HG03175 (cell line): ENCODE data around the gene SLC24A5.

Experiments
- ATAC-seq: cut with Tn5 transposase; IDR thresholded peaks from one replicate; pipeline ENCODE4 v1.9.1; 2021; ENCODE audit warnings: mild to moderate bottlenecking, moderate library complexity; ENCODE audit not compliant: unreplicated experiment

The SLC24A5 gene

DNA sequence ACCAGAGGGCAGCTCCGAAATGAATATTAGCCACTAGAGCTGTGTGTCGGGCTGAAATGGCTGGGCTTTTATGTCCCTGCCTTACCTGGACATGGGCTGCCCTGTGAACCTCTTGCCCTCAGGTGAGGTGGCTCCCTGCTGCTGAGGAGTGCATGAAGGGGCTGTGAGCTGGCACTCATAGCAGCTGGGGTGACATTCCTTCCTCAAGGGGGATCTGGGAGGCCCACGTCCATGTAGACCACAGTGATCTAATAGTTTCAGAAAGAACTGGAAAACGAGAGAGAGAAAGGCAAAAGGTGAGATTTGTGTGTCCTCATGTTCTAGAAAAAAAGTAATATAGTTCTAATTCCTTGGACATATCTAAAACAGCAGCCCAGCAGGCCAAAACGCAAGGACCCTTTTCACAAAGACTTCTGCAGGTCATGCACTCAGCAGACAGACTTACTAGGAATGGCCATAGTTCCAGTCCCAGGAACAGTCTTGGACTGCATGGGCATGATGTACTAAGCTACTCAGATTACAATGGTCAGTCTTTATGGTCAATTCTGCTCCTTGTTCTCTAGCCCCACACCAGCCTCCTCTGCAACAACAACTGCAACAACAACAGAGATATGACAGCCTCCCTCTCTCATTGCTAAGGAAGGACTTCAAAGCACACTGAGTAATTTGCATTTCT, 10.8 kb upstream of the SLC24A5 start:
- ATAC-seq, result no peak

DNA sequence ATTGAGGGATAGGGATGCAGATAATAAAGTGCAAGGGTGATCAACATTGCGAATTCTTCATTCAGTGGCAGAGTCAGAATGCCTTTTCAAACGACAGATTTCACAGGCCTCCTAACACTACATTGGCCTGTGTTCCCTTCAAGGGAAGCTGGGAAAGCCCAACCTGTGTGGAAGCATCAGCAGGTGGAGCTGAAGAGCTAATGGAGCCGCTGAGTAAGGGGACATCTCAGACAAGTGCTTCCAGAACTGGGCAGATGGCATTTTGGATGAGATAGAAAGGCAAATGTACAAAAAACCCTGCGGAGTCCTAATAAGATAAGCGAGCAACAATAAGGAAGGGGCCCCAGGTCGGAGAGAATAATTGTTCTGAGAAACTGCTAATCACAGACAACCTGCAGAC, 8.5 kb upstream of the SLC24A5 start:
- ATAC-seq, result no peak

GRCh38 chr15:48119277-48119676, 1.5 kb upstream of the SLC24A5 start:
- ATAC-seq, result no peak

DNA sequence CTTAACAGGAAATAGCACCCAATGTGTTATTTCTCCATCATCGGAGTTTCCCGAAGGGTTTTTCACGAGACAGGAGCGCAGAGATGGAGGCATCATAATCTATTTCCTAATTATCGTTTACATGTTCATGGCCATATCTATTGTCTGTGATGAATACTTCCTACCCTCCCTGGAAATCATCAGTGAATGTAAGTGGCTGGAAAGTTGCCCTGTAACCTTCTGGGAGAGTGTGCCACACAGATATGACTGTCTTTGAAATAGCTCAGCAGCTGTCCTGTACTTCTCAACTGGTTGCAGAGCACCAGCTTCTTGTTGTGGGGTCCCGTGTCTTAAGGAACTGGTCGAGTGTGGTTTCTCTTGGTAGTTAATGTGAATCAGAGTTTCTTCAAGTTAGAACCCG, 1.1 kb downstream of the SLC24A5 start:
- ATAC-seq, result no peak

GRCh38 chr15:48126667-48127355, 6.0 kb downstream of the SLC24A5 start:
- no peak for ATAC-seq

GRCh38 chr15:48131324-48131723, 10.5 kb downstream of the SLC24A5 start:
- no peak for ATAC-seq

GRCh38 chr15:48132874-48133273, 12.1 kb downstream of the SLC24A5 start:
- ATAC-seq, result no peak

DNA sequence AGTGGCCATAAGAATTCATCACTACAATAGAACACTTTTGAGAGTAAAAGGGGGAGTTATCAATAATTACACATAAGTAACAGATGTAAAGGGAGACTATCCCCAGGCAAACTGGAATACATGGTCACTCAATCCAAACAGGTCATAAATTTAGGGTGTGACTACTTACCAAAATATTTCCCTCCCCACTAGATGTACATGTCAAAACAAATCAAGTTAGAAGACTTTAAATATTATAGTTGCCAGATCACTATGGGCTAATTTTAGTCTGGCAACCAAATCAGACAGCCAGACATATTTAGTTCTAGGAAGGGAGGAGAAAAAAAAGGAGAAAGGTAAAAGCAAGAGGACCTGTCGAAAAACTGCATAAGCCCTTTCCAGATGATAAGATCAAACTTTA, 23.1 kb downstream of the SLC24A5 start:
- ATAC-seq, result no peak

GRCh38 chr15:48144889-48145288, 24.1 kb downstream of the SLC24A5 start:
- ATAC-seq, result no peak

- no peak for ATAC-seq
These were observed 25.1 kb downstream of the SLC24A5 start for GRCh38 chr15:48145923-48146322.

DNA sequence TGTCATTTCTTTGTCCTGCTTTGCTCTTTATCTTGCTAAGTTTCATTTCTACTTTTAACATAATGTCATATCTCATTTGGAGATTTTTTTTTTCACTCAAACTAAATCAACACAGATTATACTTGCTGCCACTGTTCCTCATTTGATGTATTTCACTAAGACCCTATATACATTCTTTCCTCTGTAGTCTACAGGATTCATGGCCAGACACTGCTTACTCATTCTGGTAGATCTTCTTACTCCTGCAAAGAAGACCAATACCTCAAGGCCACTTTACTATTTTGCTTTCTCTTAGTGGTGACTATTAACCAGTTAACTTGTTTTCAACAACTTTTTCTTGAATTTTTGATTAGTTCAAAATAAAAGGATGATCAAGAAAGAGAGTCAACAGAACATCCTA, 26.6 kb downstream of the SLC24A5 start:
- ATAC-seq, result no peak

- no peak for ATAC-seq
These were observed 29.1 kb downstream of the SLC24A5 start for GRCh38 chr15:48149858-48150257.

DNA sequence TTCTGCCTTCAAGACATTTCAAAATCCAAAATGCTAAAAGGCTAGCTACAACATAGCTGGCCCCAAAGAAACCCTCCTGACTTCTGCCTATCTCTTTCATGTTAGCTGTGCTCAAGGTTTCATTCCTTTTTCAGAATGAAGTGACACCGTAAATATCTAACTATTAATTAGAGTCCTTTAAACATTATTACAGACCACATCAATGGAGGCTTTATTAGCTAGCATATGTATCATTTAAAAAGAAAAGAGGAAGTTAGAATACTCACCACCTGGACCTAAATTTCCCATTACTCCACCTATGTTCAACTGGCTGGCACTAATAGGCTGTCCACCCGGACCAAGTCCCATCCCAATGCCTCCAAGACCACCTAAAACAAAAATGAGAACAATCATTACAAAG, 32.7 kb downstream of the SLC24A5 start:
- no peak for ATAC-seq

DNA sequence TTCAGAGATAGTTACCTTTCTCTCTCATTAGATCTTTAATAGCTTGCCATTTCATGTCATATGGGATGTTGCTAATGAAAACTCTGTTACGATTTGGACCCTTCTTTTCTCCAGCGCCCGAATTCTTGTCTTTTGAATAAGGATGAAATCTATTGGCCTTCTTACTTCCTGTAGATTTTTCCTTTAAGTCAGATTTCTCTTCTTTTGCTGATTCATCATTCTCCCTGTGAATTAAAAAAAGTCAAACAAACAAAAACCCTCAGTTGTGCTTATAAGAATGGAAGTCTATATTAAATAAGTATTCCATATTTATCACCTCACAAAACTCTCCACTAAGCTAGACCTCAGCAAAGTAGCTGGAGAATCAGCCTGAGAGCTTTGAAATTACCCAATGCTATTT, 47.8 kb downstream of the SLC24A5 start:
- ATAC-seq, result no peak

DNA sequence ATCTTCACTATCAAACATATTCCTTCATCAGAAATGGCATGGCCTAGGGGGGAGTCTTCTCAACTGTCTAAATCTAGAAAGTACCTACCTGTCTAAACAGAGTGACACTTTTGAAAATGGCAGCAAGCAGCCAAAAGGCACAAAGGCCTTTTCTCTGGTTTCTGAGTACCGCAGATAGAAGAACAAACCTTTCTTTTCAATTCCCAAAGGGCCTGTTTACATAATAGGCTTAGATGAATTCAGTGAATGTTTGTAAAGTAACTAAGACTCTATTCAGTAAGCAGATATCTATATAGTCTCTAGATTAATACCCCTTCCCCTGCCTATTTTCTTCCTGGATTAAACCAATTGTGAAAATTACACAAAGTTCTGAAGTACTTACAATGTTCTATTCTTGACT, 50.2 kb downstream of the SLC24A5 start:
- no peak for ATAC-seq

DNA sequence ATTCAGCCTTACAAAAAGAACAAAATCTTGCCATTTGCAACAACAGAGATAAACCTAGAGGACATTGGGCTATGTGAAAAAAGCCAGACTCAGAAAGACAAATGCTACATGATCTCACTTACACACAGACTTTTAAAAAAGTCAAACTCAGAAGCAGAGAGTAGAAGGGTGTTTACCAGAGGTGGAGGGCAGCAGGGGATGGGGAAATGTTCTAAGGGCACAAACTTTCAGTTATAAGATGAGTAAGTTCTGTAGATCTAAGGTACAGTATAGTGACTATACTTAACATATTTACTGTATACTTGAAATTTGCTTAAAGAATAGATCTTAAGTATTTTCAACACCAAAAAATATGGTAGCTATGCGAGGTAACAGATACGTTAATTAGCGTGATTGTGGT, 54.3 kb downstream of the SLC24A5 start:
- no peak for ATAC-seq

DNA sequence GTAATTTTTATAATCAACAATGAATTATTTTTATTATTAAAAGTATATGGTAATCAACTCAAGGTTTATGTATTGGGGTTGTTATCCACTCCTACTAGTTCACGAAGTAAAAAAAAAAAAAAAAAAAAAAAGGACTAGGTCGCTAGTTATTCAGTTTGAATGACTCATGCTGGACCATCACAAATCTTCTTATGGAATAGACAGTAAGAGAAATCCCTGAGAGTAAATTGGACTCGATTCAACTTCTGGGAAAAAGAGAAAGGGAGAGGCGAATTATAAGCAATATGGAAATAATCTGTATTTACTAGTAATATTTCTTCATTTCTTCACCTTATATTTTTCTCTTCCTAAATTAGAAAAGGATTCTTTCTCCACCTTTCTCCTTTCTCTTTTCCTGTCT, 55.3 kb downstream of the SLC24A5 start:
- no peak for ATAC-seq

DNA sequence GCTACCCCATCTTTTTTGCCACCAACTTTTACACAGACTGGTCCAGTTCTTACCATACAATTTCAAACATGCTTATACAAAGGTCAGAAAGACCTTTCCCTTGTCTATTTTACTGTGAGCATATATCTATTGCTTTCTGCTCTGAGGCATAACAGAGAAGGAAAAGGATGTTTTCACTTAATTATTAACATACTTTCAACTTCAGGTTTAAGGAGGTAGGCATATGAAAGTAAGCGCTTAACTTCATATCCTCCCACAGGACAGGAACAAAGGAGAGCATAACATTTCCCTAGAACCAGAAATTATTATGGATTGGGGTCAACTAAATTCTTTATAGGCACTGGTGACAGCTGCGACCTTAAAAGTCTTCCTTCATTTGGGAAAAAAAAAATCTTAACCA, 56.2 kb downstream of the SLC24A5 start:
- ATAC-seq, result peak; percentile 27

GRCh38 chr15:48177383-48177765, 56.6 kb downstream of the SLC24A5 start:
- ATAC-seq, result peak; percentile 66

- peak; percentile 75 for ATAC-seq
These were observed 57.2 kb downstream of the SLC24A5 start, which contains the start of gene MYEF2 for GRCh38 chr15:48177766-48178647. TSS of gene MYEF2 (minus strand) at chr15:48178295. CDS start at chr15:48178237, 58 bp downstream.

- ATAC-seq, result no peak
These were observed 57.8 kb downstream of the SLC24A5 start for GRCh38 chr15:48178648-48178931.

DNA sequence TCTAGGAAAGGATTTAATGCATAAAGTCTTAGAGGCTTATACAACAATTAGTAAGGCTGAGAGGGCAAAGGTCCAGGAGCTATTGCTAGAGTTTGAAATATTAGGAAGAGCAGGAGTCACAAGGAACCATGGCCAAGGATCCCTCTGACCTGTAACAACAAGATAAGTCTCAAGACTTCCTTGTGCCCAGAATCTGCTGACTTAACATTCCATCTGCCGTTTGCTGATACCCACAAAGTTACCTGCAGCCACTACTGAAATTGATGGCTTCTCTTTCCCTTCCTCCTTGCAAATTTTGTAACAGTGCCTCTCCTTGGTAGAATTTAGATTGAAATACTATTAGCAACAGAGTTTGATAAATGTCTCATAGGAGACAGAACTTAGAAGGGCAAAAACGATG, 62.0 kb downstream of the SLC24A5 start:
- ATAC-seq, result no peak
